Effector memory CD8-positive, alpha-beta T cell (primary cell): ENCODE data around the gene AIP.
A peak's percentile ranks its signal among the peaks of the same experiment; 100 is the strongest.

Experiments
- ATAC-seq: fragments of 150-1000 bp; cut with Tn5 transposase; replicated peaks from 2 replicates; pipeline ENCODE4 v1.10.0; 2021; ENCODE audit warnings: mild to moderate bottlenecking, moderate library complexity
- DNase-seq, 3 experiments: peaks; one replicate each; pipeline ENCODE4 v3.0.0; 2021
- H3K27ac Mint-ChIP-seq, 2 donors: one replicate each; pipeline ENCODE4 v1.8.0; 2022; ENCODE audit warnings: mild to moderate bottlenecking in 2 of 2, mixed read lengths in 2 of 2, moderate library complexity in 2 of 2
- H3K27me3 Mint-ChIP-seq, 2 donors: one replicate each; pipeline ENCODE4 v1.8.0; 2022; ENCODE audit warnings: mixed read lengths in 2 of 2
- H3K36me3 Mint-ChIP-seq: one replicate; pipeline ENCODE4 v1.8.0; 2022; ENCODE audit warnings: mild to moderate bottlenecking, moderate library complexity, mixed read lengths; ENCODE audit not compliant: insufficient read depth
- H3K4me1 Mint-ChIP-seq, 2 donors: one replicate each; pipeline ENCODE4 v1.8.0; 2022; ENCODE audit warnings: low read depth in 2 of 2, mixed read lengths in 2 of 2
- H3K4me3 Mint-ChIP-seq, 2 donors: one replicate each; pipeline ENCODE4 v1.8.0; 2022; ENCODE audit warnings: mild to moderate bottlenecking in 2 of 2, mixed read lengths in 2 of 2, moderate library complexity in 2 of 2
- H3K9me3 Mint-ChIP-seq, 2 donors: one replicate each; pipeline ENCODE4 v1.8.0; 2022; ENCODE audit warnings: mixed read lengths in 2 of 2

Gene AIP

DNA sequence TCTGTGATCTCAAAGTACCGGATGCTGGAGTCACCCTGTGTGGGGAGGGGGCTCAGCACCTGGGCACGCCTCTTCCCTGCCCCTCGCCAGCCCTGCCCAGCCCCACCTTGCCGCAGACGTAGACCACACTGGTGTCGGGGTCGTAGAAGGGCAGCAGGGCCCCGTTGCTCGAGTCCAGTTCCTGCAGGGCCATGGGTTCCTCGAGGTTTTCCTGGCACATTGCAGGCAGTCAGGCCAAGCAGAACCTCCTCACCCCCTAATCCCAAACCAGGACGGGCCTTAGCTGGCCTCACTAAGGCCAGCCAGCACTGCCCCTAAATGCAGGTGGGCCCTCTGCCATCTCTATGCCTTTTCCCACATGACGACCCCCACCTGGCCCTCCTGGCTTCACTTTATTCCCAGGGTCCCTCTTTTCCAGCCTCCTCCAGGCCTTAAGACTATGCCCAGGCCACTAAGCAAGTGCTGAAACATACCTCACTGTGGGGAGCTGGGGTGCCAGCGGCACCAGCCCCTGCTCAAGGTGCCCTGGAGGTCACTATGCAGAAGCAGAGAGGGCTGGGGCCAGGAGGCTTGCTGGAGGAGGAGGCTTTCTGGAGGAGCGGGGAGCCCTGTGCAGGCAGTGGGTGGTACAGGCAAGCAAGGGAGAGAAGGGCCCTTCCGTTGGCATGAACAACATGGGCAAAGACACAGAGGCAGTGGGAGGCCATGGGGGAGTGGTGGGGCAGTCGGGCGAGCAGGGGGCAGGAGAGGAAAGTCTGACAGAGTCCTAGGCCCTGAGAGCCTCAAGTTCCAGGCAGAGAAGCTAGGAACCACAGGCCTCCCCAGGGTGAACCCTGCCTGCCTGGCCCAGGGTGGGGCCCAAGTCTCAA, 42.4 kb upstream of the AIP start:
- Mint-ChIP-seq H3K4me1 (peaks cover 63 to 68% of the 10 kb centered on the region in 2 donors), H3K4me3 (peak overlapping the region; percentile 98 to 99), H3K27me3 (no peaks in the 10 kb centered on the region), H3K9me3 (no peaks in the 10 kb centered on the region), H3K27ac (peak overlapping the region; percentile 94 to 97), H3K36me3 (peaks cover 62% of the 10 kb centered on the region)
- no peak for DNase-seq
- ATAC-seq, result no peak

DNA sequence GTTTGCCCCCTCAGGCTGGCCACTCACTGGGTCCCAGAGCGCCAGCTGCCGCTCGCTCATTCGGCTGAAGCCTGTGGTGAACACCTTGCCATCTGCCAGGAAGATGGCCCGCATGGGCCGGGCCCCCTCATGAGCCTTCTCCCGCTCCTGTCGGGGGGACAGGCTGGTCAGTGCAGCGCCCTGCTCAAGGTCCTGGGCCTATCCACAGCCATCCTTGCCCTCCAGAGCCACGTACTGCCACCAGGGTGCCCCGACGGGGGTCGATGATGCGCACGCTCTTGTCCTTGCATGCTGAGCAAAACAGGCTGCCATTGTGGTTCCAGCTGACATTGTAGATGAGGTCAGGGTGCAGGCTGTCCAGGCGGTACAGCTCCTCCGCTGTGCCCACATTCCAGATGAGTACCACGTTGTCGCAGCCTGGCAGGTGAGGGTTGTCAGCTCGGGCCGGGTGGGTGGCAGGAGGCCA, 41.7 kb upstream of the AIP start:
- H3K36me3 Mint-ChIP-seq, result peaks cover 62% of the 10 kb centered on the region
- H3K4me3 Mint-ChIP-seq, result peak overlapping the region in 1 of 2 donors; percentile 99
- DNase-seq (no peak), ATAC-seq (no peak)
- H3K27ac Mint-ChIP-seq, result peak overlapping the region; percentile 94 to 97
- peaks cover 69% of the 10 kb centered on the region in 2 donors for H3K4me1 Mint-ChIP-seq
- no peaks in the 10 kb centered on the region for H3K27me3 Mint-ChIP-seq
- H3K9me3 Mint-ChIP-seq, result no peaks in the 10 kb centered on the region

GRCh38 chr11:67441731-67442351, 41.0 kb upstream of the AIP start:
- peak; percentile 18 for ATAC-seq
- Mint-ChIP-seq H3K9me3 (no peaks in the 10 kb centered on the region), H3K4me1 (peaks cover 69 to 70% of the 10 kb centered on the region in 2 donors), H3K36me3 (peaks cover 59% of the 10 kb centered on the region), H3K27me3 (no peaks in the 10 kb centered on the region), H3K27ac (peak overlapping the region; percentile 94 to 97), H3K4me3 (peak overlapping the region; percentile 76 to 79)
- peak in 1 of 3 experiments; percentile 30 for DNase-seq

- Mint-ChIP-seq H3K36me3 (peaks cover 50% of the 10 kb centered on the region), H3K27ac (peak overlapping the region; percentile 92 to 97), H3K4me3 (peak overlapping the region; percentile 76 to 79), H3K9me3 (no peaks in the 10 kb centered on the region), H3K4me1 (peaks cover 71 to 73% of the 10 kb centered on the region in 2 donors), H3K27me3 (no peaks in the 10 kb centered on the region)
- DNase-seq (no peak), ATAC-seq (no peak)
These were observed 40.1 kb upstream of the AIP start for GRCh38 chr11:67442504-67443404.

DNA sequence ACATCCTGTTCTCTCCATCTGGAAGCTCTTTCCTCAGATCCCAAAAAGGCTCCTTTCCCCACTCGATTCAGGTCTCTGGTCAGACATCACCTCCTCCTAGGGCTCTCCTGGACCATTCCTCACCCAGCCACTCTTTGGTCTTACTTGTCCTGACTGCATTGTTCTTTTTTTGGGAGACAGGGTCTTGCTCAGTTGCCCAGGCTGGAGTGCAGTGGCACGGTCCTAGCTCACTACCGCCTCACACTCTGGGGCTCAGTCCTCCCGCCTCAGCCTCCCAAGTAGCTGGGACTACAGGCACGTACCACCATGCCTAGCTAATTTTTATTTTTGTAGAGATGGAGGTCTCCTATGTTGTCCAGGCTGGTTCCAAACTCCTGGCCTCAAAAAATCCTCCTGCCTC, 37.3 kb upstream of the AIP start:
- Mint-ChIP-seq H3K36me3 (peaks cover 36% of the 10 kb centered on the region), H3K27me3 (no peaks in the 10 kb centered on the region), H3K4me3 (peak overlapping the region; percentile 79 to 85), H3K27ac (peak overlapping the region; percentile 97 to 99), H3K9me3 (no peaks in the 10 kb centered on the region), H3K4me1 (peaks cover 63 to 64% of the 10 kb centered on the region in 2 donors)
- ATAC-seq (no peak), DNase-seq (no peak)

- Mint-ChIP-seq H3K9me3 (no peaks in the 10 kb centered on the region), H3K27me3 (no peaks in the 10 kb centered on the region), H3K36me3 (peaks cover 25% of the 10 kb centered on the region), H3K4me3 (no peak overlapping the region), H3K4me1 (peaks cover 44 to 52% of the 10 kb centered on the region in 2 donors), H3K27ac (peak overlapping the region in 1 of 2 donors; percentile 99)
- ATAC-seq (no peak), DNase-seq (no peak)
These were observed 34.6 kb upstream of the AIP start for GRCh38 chr11:67448220-67448609.

GRCh38 chr11:67449116-67449844, 33.5 kb upstream of the AIP start:
- H3K4me1 Mint-ChIP-seq, result peaks cover 40 to 45% of the 10 kb centered on the region in 2 donors
- H3K27me3 Mint-ChIP-seq, result no peaks in the 10 kb centered on the region
- no peak for DNase-seq
- H3K27ac Mint-ChIP-seq, result peak overlapping the region; percentile 33 to 79
- ATAC-seq, result no peak
- peaks cover 18% of the 10 kb centered on the region for H3K36me3 Mint-ChIP-seq
- H3K9me3 Mint-ChIP-seq, result no peaks in the 10 kb centered on the region
- H3K4me3 Mint-ChIP-seq, result peak overlapping the region in 1 of 2 donors; percentile 17

GRCh38 chr11:67450796-67451657, 31.8 kb upstream of the AIP start:
- DNase-seq, result no peak
- Mint-ChIP-seq H3K27me3 (no peaks in the 10 kb centered on the region), H3K27ac (peak overlapping the region in 1 of 2 donors; percentile 46), H3K4me3 (no peak overlapping the region), H3K4me1 (peaks cover 26 to 28% of the 10 kb centered on the region in 2 donors), H3K9me3 (no peaks in the 10 kb centered on the region), H3K36me3 (peaks cover 8% of the 10 kb centered on the region)
- ATAC-seq, result no peak

GRCh38 chr11:67451658-67451976, 31.2 kb upstream of the AIP start:
- Mint-ChIP-seq H3K4me3 (no peak overlapping the region), H3K9me3 (no peaks in the 10 kb centered on the region), H3K27me3 (no peaks in the 10 kb centered on the region), H3K27ac (peak overlapping the region in 1 of 2 donors; percentile 46), H3K36me3 (peaks cover 2% of the 10 kb centered on the region), H3K4me1 (peaks cover 22% of the 10 kb centered on the region in 2 donors)
- DNase-seq, result no peak
- ATAC-seq, result no peak

DNA sequence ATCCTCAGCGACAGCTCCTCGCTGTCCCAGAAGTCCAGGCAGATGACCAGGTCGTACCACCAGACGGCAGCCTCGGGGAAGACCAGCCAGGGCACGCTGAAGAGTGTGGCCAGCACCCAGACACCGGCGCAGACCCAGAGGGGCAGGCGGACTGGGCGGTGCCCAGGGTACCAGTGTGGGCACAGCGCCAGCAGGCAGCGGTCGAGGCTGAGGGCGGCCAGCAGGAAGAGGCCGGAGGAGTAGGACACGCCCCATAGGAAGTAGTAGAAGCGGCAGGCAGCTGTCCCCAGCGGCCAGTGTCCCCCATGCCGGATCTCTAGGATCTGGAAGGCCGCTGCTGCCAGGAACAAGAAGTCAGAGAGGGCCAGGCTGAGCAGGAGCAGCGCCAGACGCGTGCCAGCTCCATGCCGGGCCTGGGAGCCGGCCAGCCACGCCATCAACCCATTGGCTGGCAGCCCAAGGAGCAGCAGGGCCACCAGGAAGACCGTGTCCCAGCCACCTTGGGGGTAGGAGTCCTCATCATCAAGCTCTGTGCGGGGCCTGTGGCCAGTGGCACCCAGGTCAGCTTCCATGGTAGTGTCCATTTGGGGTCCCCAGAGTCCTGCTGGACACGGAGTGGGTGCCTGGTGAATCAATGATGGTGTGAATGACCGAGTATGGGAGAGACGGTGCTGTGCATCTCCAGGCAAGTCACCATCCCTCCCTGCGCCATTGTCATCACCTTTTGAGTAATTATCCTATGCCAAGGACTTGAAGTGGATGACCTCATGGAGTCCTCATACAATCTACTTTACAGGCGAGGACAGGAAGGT, 30.5 kb upstream of the AIP start, which contains the start of gene GPR152:
Gene GPR152, minus strand, starts transcription at position 589 of the 812 bp plus-strand sequence. Its CDS starts 5 bp downstream, at position 584.
- no peaks in the 10 kb centered on the region for H3K27me3 Mint-ChIP-seq
- peak within 1 kb of the TSS in 1 of 2 donors; percentile 46 for H3K27ac Mint-ChIP-seq
- peaks cover 2% of the 10 kb centered on the region for H3K36me3 Mint-ChIP-seq
- no peak within 1 kb of the TSS for H3K4me3 Mint-ChIP-seq
- H3K4me1 Mint-ChIP-seq, result peaks cover 18 to 21% of the 10 kb centered on the region in 2 donors
- DNase-seq, result no peak
- no peaks in the 10 kb centered on the region for H3K9me3 Mint-ChIP-seq
- ATAC-seq, result no peak
